ENCODE data around the gene TMEM98. TPM values are rescaled to one million over a fixed set of nuclear protein-coding genes. Genes with fewer than 3 reads are reported as not detected.
"Not testable (repeated sequence)": the region's sequence is repeated elsewhere in the genome, so short reads cannot be mapped to it uniquely, and the experiment has no call there.

The TMEM98 gene
- total RNA-seq, 1 donor from 2014 or later: 47.8 TPM

- no peak for DNase-seq
Observed at GRCh38 chr17:32915245-32915644, 12.7 kb upstream of the TMEM98 start.

- DNase-seq: no peak
Observed at GRCh38 chr17:32916134-32916533, 11.8 kb upstream of the TMEM98 start.

- no peak for DNase-seq
Observed at GRCh38 chr17:32917081-32917480, 10.9 kb upstream of the TMEM98 start.

- no peak for DNase-seq
Observed at GRCh38 chr17:32917842-32918241, 10.1 kb upstream of the TMEM98 start.

- DNase-seq: not testable (repeated sequence)
Observed at GRCh38 chr17:32919876-32920275, 8.1 kb upstream of the TMEM98 start.

GRCh38 chr17:32920293-32920692 is 7.7 kb upstream of the TMEM98 start:
- no peak for DNase-seq

GRCh38 chr17:32921017-32921416 is 6.9 kb upstream of the TMEM98 start:
- no peak for DNase-seq

- not testable (repeated sequence) for DNase-seq
Observed at GRCh38 chr17:32923905-32924304, 4.0 kb upstream of the TMEM98 start.

- no peak for DNase-seq
Observed at GRCh38 chr17:32926183-32926582, 1.8 kb upstream of the TMEM98 start.

GRCh38 chr17:32926789-32927188 is 1.2 kb upstream of the TMEM98 start:
- not testable (repeated sequence) for DNase-seq

- no peak for DNase-seq
Observed at GRCh38 chr17:32927201-32927723, 691 bp upstream of the TMEM98 start.

- DNase-seq: peak; percentile 47
Observed at GRCh38 chr17:32928586-32929535, 908 bp downstream of the TMEM98 start.

- no peak for DNase-seq
Observed at GRCh38 chr17:32929588-32929987, 1.6 kb downstream of the TMEM98 start.

GRCh38 chr17:32930512-32930911 is 2.6 kb downstream of the TMEM98 start:
- DNase-seq: no peak

- DNase-seq: no peak
Observed at GRCh38 chr17:32931686-32932085, 3.7 kb downstream of the TMEM98 start.

- no peak for DNase-seq
Observed at GRCh38 chr17:32933881-32934280, 5.9 kb downstream of the TMEM98 start.

GRCh38 chr17:32935726-32936125 is 7.8 kb downstream of the TMEM98 start:
- DNase-seq: no peak

- DNase-seq: no peak
Observed at GRCh38 chr17:32936186-32936893, 8.4 kb downstream of the TMEM98 start.

GRCh38 chr17:32936894-32937500 is 9.0 kb downstream of the TMEM98 start:
- DNase-seq: peak; percentile 85

GRCh38 chr17:32940706-32941390 is 12.9 kb downstream of the TMEM98 start:
- DNase-seq: no peak

GRCh38 chr17:32941419-32942032 is 13.6 kb downstream of the TMEM98 start:
- no peak for DNase-seq

- DNase-seq: no peak
Observed at GRCh38 chr17:32943206-32943605, 15.3 kb downstream of the TMEM98 start.

All from tongue (tissue), 2 donors.